Neuronal stem cell (in vitro differentiated cells): Measurements from ENCODE around the gene STX17.

Experiments used
- DNase-seq: peaks from one replicate; pipeline ENCODE4 v3.0.0-alpha.2; 2013; ENCODE audit warnings: low spot score
- H2AFZ ChIP-seq: one replicate; pipeline ENCODE4 v1.6.1; 2013; ENCODE audit warnings: mild to moderate bottlenecking, low read length, inconsistent platforms
- H2AK5ac ChIP-seq: 2 replicates; pipeline ENCODE4 v1.6.1; 2013; ENCODE audit warnings: low read depth, mild to moderate bottlenecking, inconsistent platforms, low read length, moderate library complexity, mixed read lengths
- H2BK120ac ChIP-seq: 2 replicates; pipeline ENCODE4 v1.6.1; 2013; ENCODE audit warnings: low read depth, mild to moderate bottlenecking, inconsistent platforms, low read length, moderate library complexity, mixed read lengths
- H2BK12ac ChIP-seq: one replicate; pipeline ENCODE4 v1.6.1; 2013; ENCODE audit warnings: low read length, inconsistent platforms
- H2BK15ac ChIP-seq: 2 replicates; pipeline ENCODE4 v1.6.1; 2013; ENCODE audit warnings: mild to moderate bottlenecking, low read length, inconsistent platforms, mixed read lengths
- H2BK5ac ChIP-seq: one replicate; pipeline ENCODE4 v1.6.1; 2013; ENCODE audit warnings: inconsistent platforms, mild to moderate bottlenecking, low read length, moderate library complexity
- H3K14ac ChIP-seq: one replicate; pipeline ENCODE4 v1.6.1; 2013; ENCODE audit warnings: low read length, inconsistent platforms
- H3K18ac ChIP-seq: 2 replicates; pipeline ENCODE4 v1.6.1; 2013; ENCODE audit warnings: low read length, inconsistent platforms
- H3K23ac ChIP-seq: 2 replicates; pipeline ENCODE4 v1.6.1; 2013; ENCODE audit warnings: low read depth, mild to moderate bottlenecking, mixed read lengths, low read length, inconsistent platforms; ENCODE audit not compliant: poor library complexity
- H3K27ac ChIP-seq: replicated peaks from 3 replicates; pipeline ENCODE4 v1.5.1; 2013; ENCODE audit warnings: low read length, inconsistent platforms
- H3K27me3 ChIP-seq, 3 experiments: 2 replicates each; pipeline ENCODE4 v1.6.1; 2013; ENCODE audit warnings: low read length in 3 of 3, mild to moderate bottlenecking in 2 of 3, inconsistent platforms in 1 of 3, low read depth in 1 of 3, mixed read lengths in 1 of 3, moderate library complexity in 1 of 3; ENCODE audit not compliant: control insufficient read depth in 3 of 3, insufficient read depth in 3 of 3
- H3K36me3 ChIP-seq, 2 donors: replicated peaks in 1 of 2; 2 replicates each; pipeline ENCODE4 v1.6.1; 2013; ENCODE audit warnings: low read length in 2 of 2; ENCODE audit not compliant: control insufficient read depth in 2 of 2, insufficient read depth in 2 of 2
- H3K4ac ChIP-seq: 2 replicates; pipeline ENCODE4 v1.6.1; 2013; ENCODE audit warnings: inconsistent platforms, mild to moderate bottlenecking, low read length, moderate library complexity
- H3K4me1 ChIP-seq, 2 donors: 1 replicate in 1 of 2; 2 replicates in 1 of 2; pipeline ENCODE4 v1.6.1; 2013; ENCODE audit warnings: low read length in 2 of 2, low read depth in 1 of 2; ENCODE audit not compliant: control insufficient read depth in 2 of 2, insufficient read depth in 1 of 2
- H3K4me2 ChIP-seq: one replicate; pipeline ENCODE4 v1.6.1; 2013; ENCODE audit warnings: mild to moderate bottlenecking, low read length, inconsistent platforms; ENCODE audit not compliant: insufficient read depth, poor library complexity, severe bottlenecking
- H3K4me3 ChIP-seq, 2 donors: 2 replicates each; pipeline ENCODE4 v1.5.1; 2013; ENCODE audit warnings: low read length in 2 of 2, mild to moderate bottlenecking in 2 of 2, inconsistent platforms in 1 of 2, moderate library complexity in 1 of 2
- H3K79me1 ChIP-seq: one replicate; pipeline ENCODE4 v1.6.1; 2013; ENCODE audit warnings: low read depth, mild to moderate bottlenecking, inconsistent platforms, low read length, moderate library complexity
- H3K9ac ChIP-seq: one replicate; pipeline ENCODE4 v1.6.1; 2013; ENCODE audit warnings: mild to moderate bottlenecking, low read depth, low read length, inconsistent platforms; ENCODE audit not compliant: poor library complexity
- H3K9me3 ChIP-seq, 2 donors: replicated peaks in 1 of 2; 2 replicates each; pipeline versions ENCODE3 to v1.6.1; 2013; ENCODE audit warnings: low read length in 2 of 2, mild to moderate bottlenecking in 2 of 2, inconsistent platforms in 1 of 2, low read depth in 1 of 2, mixed read lengths in 1 of 2, moderate library complexity in 1 of 2; ENCODE audit not compliant: control insufficient read depth in 2 of 2, insufficient read depth in 1 of 2
- H4K8ac ChIP-seq: one replicate; pipeline ENCODE4 v1.6.1; 2013; ENCODE audit warnings: low read depth, mild to moderate bottlenecking, inconsistent platforms, low read length, moderate library complexity
- H4K91ac ChIP-seq: one replicate; pipeline ENCODE4 v1.6.1; 2013; ENCODE audit warnings: low read length, low read depth, mild to moderate bottlenecking, inconsistent platforms; ENCODE audit not compliant: poor library complexity
- WGBS, 2 donors: extraction: QIAGEN DNeasy Blood & Tissue Kit; methylation state at CpG; one replicate each; pipeline ENCODE4 v1.1.7; 2013; ENCODE audit warnings: missing lambda C conversion rate in 2 of 2, mixed read lengths in 1 of 2; ENCODE audit not compliant: insufficient read length in 2 of 2, insufficient replicate concordance in 1 of 2; ENCODE audit errors: extremely low coverage in 2 of 2; 5-methylcytosine and 5-hydroxymethylcytosine counted together

STX17 gene

GRCh38 chr9:99867968-99868367 lies 38.5 kb upstream of the STX17 start:
- H3K36me3 ChIP-seq = no peaks in the 10 kb centered on the region
- H2AK5ac ChIP-seq = no peak overlapping the region
- no peaks in the 10 kb centered on the region for H3K79me1 ChIP-seq
- H3K27ac ChIP-seq = no peak overlapping the region
- H3K4me2 ChIP-seq = no peak overlapping the region
- H3K4me1 ChIP-seq = peaks cover 9 to 18% of the 10 kb centered on the region in 2 donors
- H3K14ac ChIP-seq = no peak overlapping the region
- H2BK15ac ChIP-seq = no peak overlapping the region
- H3K23ac ChIP-seq = no peak overlapping the region
- no peak overlapping the region for H2AFZ ChIP-seq
- no peaks in the 10 kb centered on the region for H3K9me3 ChIP-seq
- no peak overlapping the region for H4K8ac ChIP-seq
- no peak overlapping the region for H4K91ac ChIP-seq
- no peak overlapping the region for H2BK5ac ChIP-seq
- no peak overlapping the region for H3K18ac ChIP-seq
- no peak overlapping the region for H3K9ac ChIP-seq
- no peaks in the 10 kb centered on the region for H3K27me3 ChIP-seq
- no peak overlapping the region for H3K4me3 ChIP-seq
- no peak overlapping the region for H3K4ac ChIP-seq
- H2BK12ac ChIP-seq = no peak overlapping the region
- DNase-seq = no peak
- no peak overlapping the region for H2BK120ac ChIP-seq

DNA sequence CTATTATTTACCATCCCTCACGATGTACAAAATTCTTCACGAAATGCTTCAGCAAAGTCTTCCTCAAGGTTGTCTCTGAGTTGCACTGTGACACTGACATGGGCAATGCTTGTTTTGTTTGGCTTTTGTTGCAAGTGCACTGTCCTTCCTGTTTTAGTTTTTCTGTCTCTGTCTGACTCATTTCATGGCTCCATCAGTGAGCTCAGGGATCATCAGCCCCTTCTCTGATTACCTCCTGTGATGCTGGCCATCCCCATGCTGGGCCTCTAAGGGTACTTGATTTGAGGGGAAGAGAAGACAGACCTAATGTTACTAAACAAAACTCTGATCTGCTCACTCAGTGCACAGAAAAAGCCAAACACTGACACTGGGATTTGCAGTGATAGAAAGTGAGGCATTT lies 37.6 kb upstream of the STX17 start:
- no peak overlapping the region for H3K4me3 ChIP-seq
- no peak overlapping the region for H2BK12ac ChIP-seq
- H4K91ac ChIP-seq = no peak overlapping the region
- H3K14ac ChIP-seq = no peak overlapping the region
- H2AK5ac ChIP-seq = no peak overlapping the region
- no peaks in the 10 kb centered on the region for H3K36me3 ChIP-seq
- H2AFZ ChIP-seq = peak overlapping the region; percentile 57
- peaks cover 2 to 9% of the 10 kb centered on the region in 2 donors for H3K4me1 ChIP-seq
- H3K9ac ChIP-seq = no peak overlapping the region
- no peak overlapping the region for H2BK15ac ChIP-seq
- H3K79me1 ChIP-seq = no peaks in the 10 kb centered on the region
- no peak for DNase-seq
- no peak overlapping the region for H3K4me2 ChIP-seq
- H3K4ac ChIP-seq = no peak overlapping the region
- H2BK120ac ChIP-seq = no peak overlapping the region
- no peak overlapping the region for H3K18ac ChIP-seq
- no peak overlapping the region for H4K8ac ChIP-seq
- H3K27ac ChIP-seq = no peak overlapping the region
- WGBS, 2 donors = no CpG with 5 or more reads among the region's 2 CpGs
- no peaks in the 10 kb centered on the region for H3K9me3 ChIP-seq
- H2BK5ac ChIP-seq = no peak overlapping the region
- H3K23ac ChIP-seq = no peak overlapping the region
- no peaks in the 10 kb centered on the region for H3K27me3 ChIP-seq

GRCh38 chr9:99870126-99870525 lies 36.3 kb upstream of the STX17 start:
- Histone ChIP-seq H3K4me2 (no peak overlapping the region), H3K9me3 (no peaks in the 10 kb centered on the region), H3K9ac (no peak overlapping the region), H4K8ac (no peak overlapping the region), H3K79me1 (no peaks in the 10 kb centered on the region), H2BK5ac (no peak overlapping the region), H3K18ac (no peak overlapping the region), H2AK5ac (no peak overlapping the region), H4K91ac (no peak overlapping the region), H3K4ac (no peak overlapping the region), H2AFZ (peak overlapping the region; percentile 39), H2BK120ac (no peak overlapping the region), H2BK12ac (no peak overlapping the region), H3K23ac (no peak overlapping the region), H3K4me1 (peaks cover 2 to 9% of the 10 kb centered on the region in 2 donors), H3K36me3 (no peaks in the 10 kb centered on the region), H2BK15ac (no peak overlapping the region), H3K27me3 (no peaks in the 10 kb centered on the region), H3K14ac (no peak overlapping the region), H3K27ac (no peak overlapping the region), H3K4me3 (no peak overlapping the region)
- no CpG with 5 or more reads among the region's 5 CpGs for WGBS, 2 donors
- DNase-seq = no peak

GRCh38 chr9:99873531-99873930 lies 32.9 kb upstream of the STX17 start:
- no peak overlapping the region for H2AFZ ChIP-seq
- peaks cover 2 to 5% of the 10 kb centered on the region in 2 donors for H3K4me1 ChIP-seq
- no CpG with 5 or more reads among the region's 3 CpGs for WGBS, 2 donors
- no peaks in the 10 kb centered on the region for H3K36me3 ChIP-seq
- no peak for DNase-seq
- no peak overlapping the region for H3K23ac ChIP-seq
- H3K4ac ChIP-seq = no peak overlapping the region
- no peak overlapping the region for H2BK120ac ChIP-seq
- no peak overlapping the region for H2BK15ac ChIP-seq
- H3K4me2 ChIP-seq = no peak overlapping the region
- H2BK12ac ChIP-seq = no peak overlapping the region
- H3K9me3 ChIP-seq = no peaks in the 10 kb centered on the region
- H3K27me3 ChIP-seq = no peaks in the 10 kb centered on the region
- no peak overlapping the region for H4K91ac ChIP-seq
- no peak overlapping the region for H3K27ac ChIP-seq
- H2BK5ac ChIP-seq = no peak overlapping the region
- H3K79me1 ChIP-seq = no peaks in the 10 kb centered on the region
- no peak overlapping the region for H3K9ac ChIP-seq
- no peak overlapping the region for H3K18ac ChIP-seq
- H3K14ac ChIP-seq = no peak overlapping the region
- no peak overlapping the region for H3K4me3 ChIP-seq
- H4K8ac ChIP-seq = no peak overlapping the region
- H2AK5ac ChIP-seq = no peak overlapping the region
